ENCODE data around the gene ZNF701. TPM values are rescaled to one million over a fixed set of nuclear protein-coding genes. Genes with fewer than 3 reads are reported as not detected.

ZNF701 gene
- total RNA-seq, 1 experiment from 2014 or later, result 9.0 TPM

DNA sequence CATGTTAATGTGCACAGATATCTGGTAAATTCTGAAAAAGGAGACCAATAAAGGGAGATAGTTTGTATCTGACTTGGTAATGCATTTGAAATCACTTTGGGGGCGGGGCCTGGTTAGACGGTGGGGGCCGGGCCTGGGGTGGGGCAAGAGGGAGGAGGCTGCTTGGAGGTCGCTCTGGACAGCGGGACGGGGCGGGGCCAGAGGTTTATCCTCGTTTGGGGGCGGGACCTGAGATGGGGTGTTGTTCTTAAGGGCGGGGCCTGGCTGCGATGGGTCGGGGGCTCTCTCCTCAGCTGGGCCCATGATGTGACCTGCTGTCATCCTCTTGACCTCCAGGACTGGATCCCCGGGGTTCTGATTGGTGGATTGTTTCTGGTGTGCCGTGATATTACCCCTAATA, 47.5 kb upstream of the ZNF701 start:
- no peak for TF ChIP-seq SRF (IDR thresholded peaks at IDR 0.05; ENCODE audit: low read depth)
- no peak for TF ChIP-seq POLR2A (IDR thresholded peaks at IDR 0.05; ENCODE audit: borderline replicate concordance, extremely low read depth, insufficient read depth, insufficient read length)
- TF ChIP-seq SP1 (IDR thresholded peaks at IDR 0.05; ENCODE audit: low read depth), result no peak
- TF ChIP-seq, protein P1, sequence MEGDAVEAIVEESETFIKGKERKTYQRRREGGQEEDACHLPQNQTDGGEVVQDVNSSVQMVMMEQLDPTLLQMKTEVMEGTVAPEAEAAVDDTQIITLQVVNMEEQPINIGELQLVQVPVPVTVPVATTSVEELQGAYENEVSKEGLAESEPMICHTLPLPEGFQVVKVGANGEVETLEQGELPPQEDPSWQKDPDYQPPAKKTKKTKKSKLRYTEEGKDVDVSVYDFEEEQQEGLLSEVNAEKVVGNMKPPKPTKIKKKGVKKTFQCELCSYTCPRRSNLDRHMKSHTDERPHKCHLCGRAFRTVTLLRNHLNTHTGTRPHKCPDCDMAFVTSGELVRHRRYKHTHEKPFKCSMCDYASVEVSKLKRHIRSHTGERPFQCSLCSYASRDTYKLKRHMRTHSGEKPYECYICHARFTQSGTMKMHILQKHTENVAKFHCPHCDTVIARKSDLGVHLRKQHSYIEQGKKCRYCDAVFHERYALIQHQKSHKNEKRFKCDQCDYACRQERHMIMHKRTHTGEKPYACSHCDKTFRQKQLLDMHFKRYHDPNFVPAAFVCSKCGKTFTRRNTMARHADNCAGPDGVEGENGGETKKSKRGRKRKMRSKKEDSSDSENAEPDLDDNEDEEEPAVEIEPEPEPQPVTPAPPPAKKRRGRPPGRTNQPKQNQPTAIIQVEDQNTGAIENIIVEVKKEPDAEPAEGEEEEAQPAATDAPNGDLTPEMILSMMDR (IDR thresholded peaks at IDR 0.05 in 2 of 3, conservative IDR thresholded peaks at IDR 0.05 in 1 of 3; ENCODE audit: borderline replicate concordance in 1 of 3, insufficient read depth in 1 of 3, low read depth in 2 of 3, low read length in 2 of 3), result no peak
- no peak for TF ChIP-seq FOSL1 (IDR thresholded peaks at IDR 0.05; ENCODE audit: low read depth)
- TF ChIP-seq EZH2 (IDR thresholded peaks at IDR 0.05), result no peak
- TF ChIP-seq, protein P2, sequence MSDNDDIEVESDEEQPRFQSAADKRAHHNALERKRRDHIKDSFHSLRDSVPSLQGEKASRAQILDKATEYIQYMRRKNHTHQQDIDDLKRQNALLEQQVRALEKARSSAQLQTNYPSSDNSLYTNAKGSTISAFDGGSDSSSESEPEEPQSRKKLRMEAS (IDR thresholded peaks at IDR 0.05), result no peak
- TF ChIP-seq CBX3 (IDR thresholded peaks at IDR 0.05; ENCODE audit: low read depth), result no peak
- TF ChIP-seq EZH2phosphoT487 (IDR thresholded peaks at IDR 0.05; ENCODE audit: borderline replicate concordance), result no peak
- no peak for TF ChIP-seq CEBPB (IDR thresholded peaks at IDR 0.05; ENCODE audit: low read depth)
- TF ChIP-seq EGR1 (IDR thresholded peaks at IDR 0.05; ENCODE audit: low read depth), result no peak
- TF ChIP-seq RAD21 (IDR thresholded peaks at IDR 0.05; ENCODE audit: low read depth), result no peak
- no peaks in the 10 kb centered on the region for H3K9me2 ChIP-seq (ENCODE audit: insufficient read depth)
- no peak overlapping the region for H3K4me3 ChIP-seq (replicated peaks in 1 of 2; ENCODE audit: low read depth in 1 of 2, low read length in 2 of 2)
- ChIA-PET CTCF (no interaction called here), POLR2A (no interaction called here), RAD21 (ENCODE audit: low non-redundant PET in 1 of 2, low total read pairs in 2 of 2, uncharacterized antibody in 2 of 2, unreplicated experiment in 2 of 2) (no interaction called here)
- H3K9me3 ChIP-seq (ENCODE audit: control insufficient read depth in 1 of 2, insufficient read depth in 1 of 2, low read depth in 1 of 2, low read length in 2 of 2), result peaks cover 4% of the 10 kb centered on the region in 2 experiments; a peak in 2 of 4 replicates
- no peak overlapping the region for H2AFZ ChIP-seq (ENCODE audit: low read depth, low read length, poor library complexity, severe bottlenecking)
- H3K79me2 ChIP-seq (ENCODE audit: insufficient read depth, low read length), result no peaks in the 10 kb centered on the region
- DNase-seq (ENCODE audit: low read depth, low spot score) (no peak), ATAC-seq (no peak)
- no peaks in the 10 kb centered on the region for H3K36me3 ChIP-seq (ENCODE audit: control insufficient read depth in 1 of 2, insufficient read depth in 2 of 2, low read length in 2 of 2)
- no peak overlapping the region for H3K4me2 ChIP-seq (ENCODE audit: low read length)
- no peaks in the 10 kb centered on the region for H3K27me3 ChIP-seq (ENCODE audit: insufficient read depth, low read length)
- H3K27ac ChIP-seq (ENCODE audit: low read depth, low read length), result no peak overlapping the region
- no peaks in the 10 kb centered on the region for H4K20me1 ChIP-seq (ENCODE audit: insufficient read depth)
- peaks cover 4 to 6% of the 10 kb centered on the region in 2 experiments; a peak in 2 of 4 replicates for H3K4me1 ChIP-seq (ENCODE audit: control insufficient read depth in 1 of 2, insufficient read depth in 2 of 2, low read length in 2 of 2)
- H3K9ac ChIP-seq (ENCODE audit: low read length), result no peak overlapping the region
- intact Hi-C loops (cut with micrococcal nuclease), result no loop called here
- BruUV-seq (replicated peaks), result no TSS peak
